PC-9 (cell line): Measurements from ENCODE around the gene PDLIM7. TPM values are rescaled to one million over a fixed set of nuclear protein-coding genes. Genes with fewer than 3 reads are reported as not detected.

Source experiments
- BruUV-seq: library from RNA; stranded (reverse); fragments of 400-500 nt; replicated peaks from 2 replicates; lab custom pipeline; 2021; lab: Mats Ljungman, UMichigan
- CTCF ChIA-PET: fragments of 300-600 bp; sonication (Branson Sonifier 250); formaldehyde crosslinking; loops from one replicate; lab custom pipeline; 2022; ENCODE audit warnings: antibody characterized with exemption; lab: Charles Lee
- POLR2A ChIA-PET: fragments of 300-600 bp; sonication (Branson Sonifier 250); formaldehyde crosslinking; loops from one replicate; lab custom pipeline; 2022; ENCODE audit warnings: antibody characterized with exemption; ENCODE audit not compliant: unreplicated experiment; lab: Charles Lee
- DNase-seq, 2 experiments: peaks; one replicate each; pipeline versions ENCODE4 v3.0.0 to v3.0.0-alpha.2; 2015 to 2022; ENCODE audit warnings: mixed read lengths in 1 of 2
- H2AFZ ChIP-seq: fragments of 200-600 bp; sonication (generic); 2 replicates; pipeline ENCODE4 v1.8.1; 2017; ENCODE audit warnings: antibody characterized with exemption
- H3F3A ChIP-seq: fragments of 200-600 bp; sonication (generic); 2 replicates; pipeline ENCODE4 v1.8.1; 2017; ENCODE audit warnings: antibody characterized with exemption, mild to moderate bottlenecking, low read depth; ENCODE audit not compliant: insufficient read depth
- H3K27ac ChIP-seq: fragments of 200-600 bp; sonication (generic); 2 replicates; pipeline ENCODE4 v1.6.1; 2016; ENCODE audit warnings: mixed run types
- H3K27me3 ChIP-seq: fragments of 200-600 bp; sonication (generic); 2 replicates; pipeline ENCODE4 v1.6.1; 2016; ENCODE audit warnings: low read depth, mixed run types; ENCODE audit not compliant: insufficient read depth
- H3K36me3 ChIP-seq: fragments of 200-600 bp; sonication (generic); 2 replicates; pipeline ENCODE4 v1.6.1; 2016; ENCODE audit warnings: low read depth, mixed run types
- H3K4me1 ChIP-seq: fragments of 200-600 bp; sonication (generic); replicated peaks from 2 replicates; pipeline ENCODE4 v1.6.1; 2016; ENCODE audit warnings: mixed run types; ENCODE audit not compliant: insufficient read depth
- H3K4me2 ChIP-seq: fragments of 200-600 bp; sonication (generic); 2 replicates; pipeline ENCODE4 v1.6.1; 2017; ENCODE audit warnings: mixed run types
- H3K4me3 ChIP-seq: fragments of 200-600 bp; sonication (generic); 2 replicates; pipeline ENCODE4 v1.6.1; 2016; ENCODE audit warnings: mixed run types
- H3K79me2 ChIP-seq: fragments of 200-600 bp; sonication (generic); 2 replicates; pipeline ENCODE4 v1.6.1; 2017; ENCODE audit warnings: low read depth, mixed run types
- H3K9me2 ChIP-seq: fragments of 200-600 bp; sonication (generic); 2 replicates; pipeline ENCODE4 v1.8.1; 2017; ENCODE audit warnings: mild to moderate bottlenecking; ENCODE audit not compliant: insufficient read depth
- H3K9me3 ChIP-seq: fragments of 200-600 bp; sonication (generic); 2 replicates; pipeline ENCODE4 v1.8.1; 2016; ENCODE audit warnings: low read depth; ENCODE audit not compliant: insufficient read depth
- H4K20me1 ChIP-seq: fragments of 200-600 bp; sonication (generic); 2 replicates; pipeline ENCODE4 v1.8.1; 2017; ENCODE audit not compliant: insufficient read depth
- EZH2 ChIP-seq: fragments of 200-600 bp; sonication (generic); IDR thresholded peaks from 2 replicates; pipeline ENCODE4 v1.8.0; 2017; ENCODE audit warnings: antibody characterized with exemption, low read depth
- intact Hi-C: fragments of 100-400 bp; cut with micrococcal nuclease; formaldehyde crosslinking; loops from one replicate; pipeline ENCODE4 v1.10.0; 2022; ENCODE audit not compliant: unreplicated experiment
- total RNA-seq: library from RNA; stranded (reverse); gene quantifications from 2 replicates; pipeline ENCODE4 v1.2.3, GENCODE V29; 2021
- TF ChIP-seq, protein P1 (sequence below): fragments of 200-600 bp; sonication (generic); conservative IDR thresholded peaks from 2 replicates; pipeline ENCODE4 v1.6.1; 2017; ENCODE audit warnings: mixed run types, antibody characterized with exemption, mild to moderate bottlenecking, moderate library complexity

Gene PDLIM7
- total RNA-seq, 1 experiment from 2014 or later = 167 TPM

DNA sequence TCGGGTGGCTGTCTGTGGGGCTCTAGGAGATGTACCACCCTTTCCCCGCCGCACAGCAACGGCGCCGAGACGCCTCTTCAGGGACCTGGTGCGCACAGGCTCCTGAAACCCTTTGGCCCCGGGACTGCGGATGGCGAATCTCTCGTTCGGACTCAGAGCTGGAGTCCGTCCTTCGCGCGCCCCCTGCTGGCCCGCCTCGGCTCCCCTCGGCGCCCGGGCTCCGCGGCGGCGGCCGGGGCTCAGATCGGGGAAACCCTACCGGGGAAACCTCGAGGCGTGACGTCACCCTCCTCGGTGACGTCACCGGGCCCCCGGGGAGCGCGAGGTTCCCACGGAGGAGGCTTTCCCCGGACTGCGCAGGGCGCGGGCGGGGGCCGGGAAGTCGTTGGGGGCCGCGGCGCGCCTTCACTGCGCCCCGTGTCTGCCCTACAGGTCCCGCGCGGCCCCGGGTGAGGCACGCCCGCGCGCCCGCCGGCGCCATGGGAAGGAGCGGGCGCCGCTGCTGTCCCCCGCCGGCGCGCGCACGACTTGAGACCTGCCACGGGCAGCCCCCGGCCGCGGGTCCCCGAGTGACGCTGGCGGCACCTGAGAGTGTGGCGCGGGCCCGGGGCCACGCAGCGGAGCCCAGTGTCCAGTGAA, 42.9 kb downstream of the PDLIM7 start:
- no peaks in the 10 kb centered on the region for H3K27me3 ChIP-seq
- peak; percentile 71 to 96 for DNase-seq
- peaks cover 9% of the 10 kb centered on the region; the same call in 1 of the 2 replicates for H3K79me2 ChIP-seq
- H2AFZ ChIP-seq = peak overlapping the region; percentile 80
- BruUV-seq = no TSS peak
- no peaks in the 10 kb centered on the region for H3K9me2 ChIP-seq
- no peak for TF ChIP-seq EZH2
- TF ChIP-seq, protein P1, sequence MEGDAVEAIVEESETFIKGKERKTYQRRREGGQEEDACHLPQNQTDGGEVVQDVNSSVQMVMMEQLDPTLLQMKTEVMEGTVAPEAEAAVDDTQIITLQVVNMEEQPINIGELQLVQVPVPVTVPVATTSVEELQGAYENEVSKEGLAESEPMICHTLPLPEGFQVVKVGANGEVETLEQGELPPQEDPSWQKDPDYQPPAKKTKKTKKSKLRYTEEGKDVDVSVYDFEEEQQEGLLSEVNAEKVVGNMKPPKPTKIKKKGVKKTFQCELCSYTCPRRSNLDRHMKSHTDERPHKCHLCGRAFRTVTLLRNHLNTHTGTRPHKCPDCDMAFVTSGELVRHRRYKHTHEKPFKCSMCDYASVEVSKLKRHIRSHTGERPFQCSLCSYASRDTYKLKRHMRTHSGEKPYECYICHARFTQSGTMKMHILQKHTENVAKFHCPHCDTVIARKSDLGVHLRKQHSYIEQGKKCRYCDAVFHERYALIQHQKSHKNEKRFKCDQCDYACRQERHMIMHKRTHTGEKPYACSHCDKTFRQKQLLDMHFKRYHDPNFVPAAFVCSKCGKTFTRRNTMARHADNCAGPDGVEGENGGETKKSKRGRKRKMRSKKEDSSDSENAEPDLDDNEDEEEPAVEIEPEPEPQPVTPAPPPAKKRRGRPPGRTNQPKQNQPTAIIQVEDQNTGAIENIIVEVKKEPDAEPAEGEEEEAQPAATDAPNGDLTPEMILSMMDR = peak; percentile 82
- H3K9me3 ChIP-seq = no peaks in the 10 kb centered on the region
- H3K4me2 ChIP-seq = peak overlapping the region; percentile 98
- peak overlapping the region; percentile 77 for H3K4me3 ChIP-seq
- H3K36me3 ChIP-seq = peaks cover 5% of the 10 kb centered on the region; the same call in 1 of the 2 replicates
- 0 out of 2 replicates have a peak, but pooled peaks cover 5% of the 10 kb centered on the region for H3K4me1 ChIP-seq
- peaks cover 27% of the 10 kb centered on the region for H4K20me1 ChIP-seq
- ChIA-PET CTCF (interaction anchor here (0.5 to 2.1 kb wide), 10 partner anchors 20 to 574 kb away, joined by 3 to 9 read pairs (median 4); partner anchors contain the start of gene GRK6), POLR2A (interaction anchor here (0.7 kb wide), 2 partner anchors 41 to 50 kb away, joined by 3 read pairs; no protein-coding TSS in a partner anchor)
- H3K27ac ChIP-seq = 0 out of 2 replicates have a peak overlapping the region, but pooled peaks have one; percentile 26
- intact Hi-C loops = loop anchor here (1.0 to 2.0 kb wide), 6 partner anchors 28 to 340 kb away; partner anchors contain the start of gene GRK6
- peaks cover 22% of the 10 kb centered on the region; the same call in 1 of the 2 replicates for H3F3A ChIP-seq

DNA sequence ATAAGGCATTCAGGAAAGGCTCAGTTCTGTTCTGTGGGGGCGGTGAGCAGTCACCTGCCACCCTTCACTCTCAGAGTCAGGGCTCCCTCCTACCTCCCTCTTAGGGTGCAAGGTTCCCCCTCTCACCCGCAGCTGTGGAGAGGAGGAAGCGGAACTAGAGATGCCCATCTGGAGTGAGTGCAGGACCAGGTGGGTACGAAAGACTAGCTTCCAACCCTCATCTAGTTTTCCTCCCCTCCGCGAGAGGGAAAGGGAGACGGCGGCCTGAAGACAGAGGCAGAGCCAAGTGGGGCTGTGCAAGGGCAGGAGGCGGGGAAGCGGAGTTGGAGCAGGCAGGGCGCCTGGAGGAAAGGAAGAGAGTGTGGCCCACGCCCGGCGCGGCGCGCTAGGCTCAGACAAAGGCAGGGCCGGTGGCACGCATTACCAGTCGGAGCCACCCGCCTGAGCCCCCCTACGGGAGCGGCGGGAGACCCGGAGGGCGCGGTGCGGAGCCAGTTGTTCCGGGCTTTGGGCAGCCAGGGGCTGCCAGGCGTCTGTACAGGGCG, 43.5 kb downstream of the PDLIM7 start:
- Histone ChIP-seq H3K4me1 (peaks cover 10% of the 10 kb centered on the region), H3K4me3 (peak overlapping the region; percentile 77; the same call in 1 of the 2 replicates), H3K79me2 (peaks cover 15% of the 10 kb centered on the region; the same call in 1 of the 2 replicates), H3K27me3 (no peaks in the 10 kb centered on the region), H3K27ac (no peak overlapping the region), H3K9me2 (no peaks in the 10 kb centered on the region), H3K9me3 (no peaks in the 10 kb centered on the region), H3K4me2 (peak overlapping the region; percentile 98), H3K36me3 (peaks cover 5% of the 10 kb centered on the region; the same call in 1 of the 2 replicates), H4K20me1 (peaks cover 27% of the 10 kb centered on the region), H2AFZ (no peak overlapping the region), H3F3A (peaks cover 28% of the 10 kb centered on the region; the same call in 1 of the 2 replicates)
- no TSS peak for BruUV-seq
- ChIA-PET POLR2A (interaction anchor here (0.7 kb wide), 1 partner anchor 49 kb away, joined by 3 read pairs; no protein-coding TSS in a partner anchor), CTCF (interaction anchor here (1.0 to 1.7 kb wide), 3 partner anchors 20 to 144 kb away, joined by 3 to 6 read pairs (median 4); no protein-coding TSS in a partner anchor)
- intact Hi-C loops = loop anchor here (1.0 to 2.0 kb wide), 4 partner anchors 27 to 136 kb away; partner anchors contain the start of gene GRK6
- TF ChIP-seq, protein P1 = no peak
- TF ChIP-seq EZH2 = no peak
- DNase-seq = no peak
